GM23338 (cell line): ENCODE results near the gene EGF.

Experiments used
- CREB1 ChIP-seq: fragments of 250-450 bp; sonication (Bioruptor Pico); IDR thresholded peaks from 2 replicates; pipeline ENCODE4 v1.5.0; 2020; ENCODE audit warnings: low read depth, mild to moderate bottlenecking, moderate library complexity
- CTCF ChIP-seq, 2 experiments: fragments of 200-600 bp in 1 of 2; sonication (generic) in 1 of 2; conservative IDR thresholded peaks; 2 replicates each; pipeline versions ENCODE4 v1.5.1 to v1.6.1; 2016 to 2017; ENCODE audit warnings: antibody characterized with exemption in 2 of 2, low read depth in 2 of 2, mild to moderate bottlenecking in 2 of 2, moderate library complexity in 1 of 2
- EZH2 ChIP-seq: fragments of 200-600 bp; sonication (generic); IDR thresholded peaks from one replicate; pipeline ENCODE4 v1.8.0; 2017; ENCODE audit warnings: antibody characterized with exemption, mild to moderate bottlenecking, low read depth; ENCODE audit not compliant: unreplicated experiment
- JUNB ChIP-seq: IDR thresholded peaks from one replicate; pipeline ENCODE4 v1.6.1; 2016; ENCODE audit warnings: antibody characterized with exemption; ENCODE audit not compliant: unreplicated experiment
- REST ChIP-seq: IDR thresholded peaks from one replicate; pipeline ENCODE4 v1.6.1; 2018; ENCODE audit warnings: antibody characterized with exemption; ENCODE audit not compliant: unreplicated experiment

- no peak for TF ChIP-seq CTCF (conservative IDR thresholded peaks at IDR 0.05; ENCODE audit: low read depth in 2 of 2)
- TF ChIP-seq REST: no peak
- no peak for TF ChIP-seq JUNB
- TF ChIP-seq EZH2: no peak
- no peak for TF ChIP-seq CREB1
These were observed 90.9 kb downstream of the EGF start for GRCh38 chr4:110003401-110004187.
